ENCODE data around the gene LHPP.
"Not testable (repeated sequence)": the region's sequence is repeated elsewhere in the genome, so short reads cannot be mapped to it uniquely, and the experiment has no call there.

Gene LHPP

GRCh38 chr10:124576526-124577420 lies 115.2 kb downstream of the LHPP start:
- no peak for DNase-seq

- no peak for DNase-seq
Observed at GRCh38 chr10:124577651-124578050, 116.0 kb downstream of the LHPP start.

- DNase-seq, result no peak
Observed at GRCh38 chr10:124578231-124579010, 116.8 kb downstream of the LHPP start.

- DNase-seq, result no peak
Observed at GRCh38 chr10:124579011-124579399, 117.4 kb downstream of the LHPP start.

- no peak for DNase-seq
Observed at GRCh38 chr10:124586142-124586541, 124.5 kb downstream of the LHPP start.

- DNase-seq, result no peak
Observed at GRCh38 chr10:124587811-124588211, 126.2 kb downstream of the LHPP start.

- not testable (repeated sequence) for DNase-seq
Observed at GRCh38 chr10:124588341-124588735, 126.7 kb downstream of the LHPP start.

- DNase-seq, result peak; percentile 38
Observed at GRCh38 chr10:124588736-124589490, 127.3 kb downstream of the LHPP start.

- peak; percentile 45 for DNase-seq
Observed at GRCh38 chr10:124589491-124590041, 127.9 kb downstream of the LHPP start.

GRCh38 chr10:124590216-124591122 lies 128.8 kb downstream of the LHPP start:
- no peak for DNase-seq

- no peak for DNase-seq
Observed at GRCh38 chr10:124591123-124591495, 129.5 kb downstream of the LHPP start.

- no peak for DNase-seq
Observed at GRCh38 chr10:124592101-124592500, 130.5 kb downstream of the LHPP start.

GRCh38 chr10:124592736-124593430 lies 131.3 kb downstream of the LHPP start:
- DNase-seq, result no peak

- no peak for DNase-seq
Observed at GRCh38 chr10:124593431-124593985, 131.9 kb downstream of the LHPP start.

GRCh38 chr10:124594240-124594639 lies 132.6 kb downstream of the LHPP start:
- DNase-seq, result no peak

GRCh38 chr10:124595143-124595883 lies 133.7 kb downstream of the LHPP start:
- DNase-seq, result no peak

GRCh38 chr10:124596116-124596785 lies 134.6 kb downstream of the LHPP start:
- no peak for DNase-seq

GRCh38 chr10:124596962-124597845 lies 135.6 kb downstream of the LHPP start:
- no peak for DNase-seq

GRCh38 chr10:124597846-124598165 lies 136.2 kb downstream of the LHPP start:
- DNase-seq, result no peak

Data from eye (tissue), 1 donor.